GM10266 (cell line): Measurements from ENCODE around the gene TRIM24.
"Not testable (repeated sequence)": the region's sequence is repeated elsewhere in the genome, so short reads cannot be mapped to it uniquely, and the experiment has no call there.

Experiments used
- DNase-seq: peaks from one replicate; pipeline ENCODE4 v3.0.0; 2012; ENCODE audit errors: extremely low spot score
- TF ChIP-seq, protein P1 (sequence below): IDR thresholded peaks from 2 replicates; pipeline ENCODE4 v1.5.1; 2012; ENCODE audit warnings: mild to moderate bottlenecking, low read depth; ENCODE audit not compliant: control insufficient read depth, insufficient read depth; ENCODE audit errors: missing control alignments

TRIM24 gene

DNA sequence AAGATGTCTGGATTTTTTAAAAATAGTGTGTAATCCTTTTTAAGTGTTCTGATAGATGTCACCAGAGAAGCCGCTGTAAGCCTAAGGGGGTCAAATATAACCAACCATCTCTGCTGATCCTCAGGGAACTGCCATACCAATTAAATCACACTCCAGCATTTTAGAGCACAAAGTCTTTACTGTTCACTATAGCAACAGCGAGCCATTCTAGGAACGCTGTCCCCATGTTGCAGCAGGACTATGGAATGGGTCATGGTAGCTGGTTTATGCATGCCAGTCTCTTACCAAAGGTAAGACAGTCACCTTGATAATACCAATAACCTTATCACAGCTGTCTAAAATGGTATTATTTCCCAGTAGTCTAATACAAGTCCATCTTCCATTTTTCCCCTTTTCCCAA is 33.5 kb downstream of the TRIM24 start:
- TF ChIP-seq, protein P1, sequence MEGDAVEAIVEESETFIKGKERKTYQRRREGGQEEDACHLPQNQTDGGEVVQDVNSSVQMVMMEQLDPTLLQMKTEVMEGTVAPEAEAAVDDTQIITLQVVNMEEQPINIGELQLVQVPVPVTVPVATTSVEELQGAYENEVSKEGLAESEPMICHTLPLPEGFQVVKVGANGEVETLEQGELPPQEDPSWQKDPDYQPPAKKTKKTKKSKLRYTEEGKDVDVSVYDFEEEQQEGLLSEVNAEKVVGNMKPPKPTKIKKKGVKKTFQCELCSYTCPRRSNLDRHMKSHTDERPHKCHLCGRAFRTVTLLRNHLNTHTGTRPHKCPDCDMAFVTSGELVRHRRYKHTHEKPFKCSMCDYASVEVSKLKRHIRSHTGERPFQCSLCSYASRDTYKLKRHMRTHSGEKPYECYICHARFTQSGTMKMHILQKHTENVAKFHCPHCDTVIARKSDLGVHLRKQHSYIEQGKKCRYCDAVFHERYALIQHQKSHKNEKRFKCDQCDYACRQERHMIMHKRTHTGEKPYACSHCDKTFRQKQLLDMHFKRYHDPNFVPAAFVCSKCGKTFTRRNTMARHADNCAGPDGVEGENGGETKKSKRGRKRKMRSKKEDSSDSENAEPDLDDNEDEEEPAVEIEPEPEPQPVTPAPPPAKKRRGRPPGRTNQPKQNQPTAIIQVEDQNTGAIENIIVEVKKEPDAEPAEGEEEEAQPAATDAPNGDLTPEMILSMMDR: no peak
- DNase-seq: no peak

DNA sequence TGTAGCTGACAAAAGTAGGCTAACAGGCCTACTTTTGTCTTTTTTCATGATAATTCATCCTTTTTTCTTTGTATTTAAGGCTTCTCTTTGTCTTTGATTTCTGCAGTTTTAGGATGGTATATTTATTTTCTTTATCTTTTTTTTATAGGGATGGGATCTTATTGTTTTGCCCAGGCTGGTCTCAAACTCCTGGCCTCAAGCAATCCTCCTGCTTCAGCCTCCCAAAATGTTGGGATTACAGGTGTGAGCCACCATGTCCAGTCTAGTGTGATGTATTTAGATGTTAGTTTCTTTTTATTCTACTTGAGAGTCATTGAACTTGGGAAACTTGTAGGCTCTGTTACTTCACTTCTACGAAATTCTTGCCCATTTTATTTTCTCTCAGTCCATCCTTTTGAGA is 35.4 kb downstream of the TRIM24 start:
- DNase-seq: no peak

DNA sequence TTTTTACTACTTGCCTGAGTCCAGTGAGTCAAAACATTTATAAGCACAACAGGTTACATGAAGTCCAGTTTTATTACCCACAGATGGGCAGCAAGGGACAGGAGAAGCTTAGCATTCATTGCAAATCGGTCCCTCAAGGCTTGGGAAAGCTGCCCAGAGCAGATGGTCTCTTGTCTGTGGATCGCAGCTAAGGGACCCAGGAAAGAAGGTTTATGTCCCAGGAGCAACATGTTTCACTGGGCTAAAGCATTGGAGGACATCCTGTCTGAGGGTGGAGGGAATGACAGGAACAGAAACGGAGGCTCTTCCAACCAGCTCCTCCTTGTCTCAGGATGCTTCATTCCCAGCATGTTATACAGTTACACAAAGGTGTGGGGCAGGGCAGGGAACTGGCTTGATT is 39.3 kb downstream of the TRIM24 start:
- TF ChIP-seq, protein P1: no peak
- no peak for DNase-seq

More for the DNA sequence above, 35.4 kb downstream of the TRIM24 start:
- TF ChIP-seq, protein P1: no peak

DNA sequence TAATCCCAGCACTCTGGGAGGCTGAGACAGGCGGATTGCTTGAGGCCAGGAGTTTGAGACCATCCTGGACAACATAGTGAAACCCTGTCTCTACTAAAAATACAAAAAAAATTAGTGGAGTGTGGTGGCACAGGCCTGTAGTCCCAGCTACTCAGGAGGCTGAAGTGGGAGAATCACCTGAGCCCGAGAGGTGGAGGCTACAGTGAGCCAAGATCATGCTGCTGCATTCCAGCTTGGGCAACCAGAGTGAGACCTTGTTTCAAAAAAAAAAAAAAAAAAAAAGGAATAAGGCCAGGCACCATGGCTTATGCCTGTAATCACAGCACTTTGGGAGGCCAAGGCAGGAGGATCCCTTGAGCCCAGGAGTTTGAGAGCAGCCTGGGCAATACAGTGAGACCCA is 40.2 kb downstream of the TRIM24 start:
- DNase-seq: not testable (repeated sequence)

DNA sequence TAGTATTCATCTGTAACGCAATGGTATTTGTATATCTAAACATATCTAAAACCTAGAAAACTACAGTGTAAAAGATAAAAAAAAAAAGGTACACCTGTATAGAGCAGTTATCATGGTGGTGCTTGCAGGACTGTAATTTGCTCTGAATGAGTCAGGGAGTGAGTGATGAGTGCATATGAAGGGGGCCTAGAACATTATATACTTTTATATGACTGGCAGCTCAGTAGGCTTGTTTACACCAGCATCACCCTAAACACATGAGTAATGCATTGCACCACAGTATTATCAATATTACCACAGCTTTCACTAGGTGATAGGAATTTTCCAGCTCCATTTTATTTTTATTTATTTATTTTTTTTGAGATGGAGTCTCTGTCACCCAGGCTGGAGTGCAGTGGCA is 40.8 kb downstream of the TRIM24 start:
- no peak for DNase-seq
- TF ChIP-seq, protein P1: no peak

DNA sequence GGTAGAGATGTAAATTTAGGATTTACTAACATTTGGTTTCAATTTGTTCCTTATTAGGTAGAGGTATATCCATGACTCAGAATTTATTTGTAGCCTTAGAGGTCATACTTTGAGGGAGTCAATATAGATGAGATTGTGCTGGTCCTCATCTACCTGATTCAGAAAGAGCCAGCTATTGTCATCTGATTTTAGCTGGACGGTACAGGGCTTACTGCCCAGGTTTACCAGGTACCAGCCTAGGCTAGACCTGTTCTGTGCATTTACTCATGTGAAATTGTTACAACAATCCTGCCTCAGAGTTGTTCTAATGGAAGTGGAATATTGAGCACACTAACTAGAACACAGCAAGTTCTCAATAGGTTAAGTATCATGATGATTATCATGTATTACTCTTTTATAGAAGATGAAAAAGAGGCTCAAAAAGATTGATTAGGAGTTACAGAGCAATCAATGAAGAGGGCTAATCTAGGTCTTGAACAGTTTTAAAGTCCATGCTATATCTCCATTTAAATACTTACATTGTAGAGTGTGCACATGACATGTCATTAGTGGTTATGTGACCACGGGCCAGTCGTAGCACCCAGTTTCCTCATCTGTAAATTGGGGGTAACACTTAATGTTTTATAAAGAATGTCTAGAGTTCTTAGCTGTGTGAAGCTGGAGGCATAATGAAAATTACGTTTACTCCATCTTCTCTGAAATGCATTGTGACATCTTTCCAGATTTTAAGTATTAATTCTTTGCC is 42.1 kb downstream of the TRIM24 start:
- TF ChIP-seq, protein P1: no peak
- DNase-seq: no peak

DNA sequence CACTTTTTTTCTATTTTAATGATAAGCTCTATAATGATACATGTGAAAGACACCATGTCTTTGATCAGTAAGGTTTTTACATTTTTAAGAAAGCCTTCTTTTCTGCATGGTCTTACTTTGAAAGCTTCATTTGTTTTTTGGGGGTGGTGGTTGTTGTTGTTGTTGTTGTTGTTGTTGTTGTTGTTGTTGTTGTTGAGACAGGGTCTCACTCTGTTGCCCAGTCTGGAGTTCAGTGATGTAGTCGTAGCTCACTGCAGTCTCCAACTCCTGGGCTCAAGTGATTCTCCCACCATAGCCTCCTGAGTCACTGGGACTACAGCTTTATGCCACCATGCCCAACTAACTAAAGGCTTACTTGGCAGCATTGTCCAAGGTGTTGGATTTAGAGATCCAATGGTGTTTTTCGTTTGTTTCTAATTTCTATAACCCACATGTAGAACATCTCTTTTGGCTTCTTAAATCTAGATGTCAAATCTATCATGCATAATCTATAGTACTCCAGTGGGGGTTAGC is 45.4 kb downstream of the TRIM24 start:
- no peak for DNase-seq
- TF ChIP-seq, protein P1: no peak
